Spleen (tissue), 11 donors: ENCODE results near the gene GDE1. TPM values are rescaled to one million over a fixed set of nuclear protein-coding genes. Genes with fewer than 3 reads are reported as not detected.

Source experiments
- DNase-seq: peaks from one replicate; pipeline ENCODE4 v3.0.0-alpha.2; 2020
- H3K27ac ChIP-seq, 8 donors: fragments of 200-600 bp; sonication (generic) in 7 of 8; 1 replicate in 4 of 8; 2 replicates in 4 of 8; pipeline versions ENCODE4 v1.5.0 to v1.8.0; 2016 to 2021; ENCODE audit warnings: inconsistent platforms in 4 of 8, mild to moderate bottlenecking in 4 of 8, moderate library complexity in 1 of 8
- H3K27me3 ChIP-seq, 7 donors: fragments of 200-600 bp; sonication (generic) in 6 of 7; replicated peaks in 1 of 7; 1 replicate in 4 of 7; 2 replicates in 3 of 7; pipeline versions ENCODE4 v1.5.0 to v1.8.0; 2016 to 2021; ENCODE audit warnings: inconsistent platforms in 3 of 7, mild to moderate bottlenecking in 1 of 7
- H3K36me3 ChIP-seq, 6 donors: fragments of 200-600 bp; sonication (generic) in 5 of 6; 1 replicate in 4 of 6; 2 replicates in 2 of 6; pipeline versions ENCODE4 v1.5.0 to v1.8.0; 2016 to 2021; ENCODE audit warnings: inconsistent platforms in 2 of 6
- H3K4me1 ChIP-seq, 6 donors: fragments of 200-600 bp; sonication (generic) in 5 of 6; 1 replicate in 3 of 6; 2 replicates in 3 of 6; pipeline versions ENCODE4 v1.5.0 to v1.8.0; 2016 to 2021; ENCODE audit warnings: inconsistent platforms in 3 of 6
- H3K4me3 ChIP-seq, 8 donors: fragments of 200-600 bp; sonication (generic) in 7 of 8; 1 replicate in 4 of 8; 2 replicates in 4 of 8; pipeline versions ENCODE4 v1.5.0 to v1.8.0; 2016 to 2021; ENCODE audit warnings: inconsistent platforms in 4 of 8, mild to moderate bottlenecking in 4 of 8, moderate library complexity in 2 of 8
- H3K9me3 ChIP-seq, 8 donors: fragments of 200-600 bp; sonication (generic) in 7 of 8; 1 replicate in 4 of 8; 2 replicates in 4 of 8; pipeline versions ENCODE4 v1.5.0 to v1.8.0; 2016 to 2021; ENCODE audit warnings: inconsistent platforms in 4 of 8
- POLR2A ChIP-seq, 3 donors: fragments of 450-650 bp; IDR thresholded peaks; one replicate each; pipeline ENCODE4 v1.5.1; 2017; ENCODE audit warnings: antibody characterized with exemption in 3 of 3, mild to moderate bottlenecking in 1 of 3
- POLR2AphosphoS5 ChIP-seq, 3 donors: sonication (generic); formaldehyde crosslinking; IDR thresholded peaks; one replicate each; pipeline ENCODE4 v1.5.1; 2017; ENCODE audit warnings: antibody characterized with exemption in 3 of 3
- WGBS, 5 donors: extraction: QIAGEN DNeasy Blood & Tissue Kit in 3 of 5; methylation state at CpG; one replicate each; pipeline versions ENCODE4 v1.1.5 to v1.1.7; 2013 to 2018; 5-methylcytosine and 5-hydroxymethylcytosine counted together
- intact Hi-C: fragments of 100-400 bp; cut with DNase I; formaldehyde crosslinking; loops from one replicate; pipeline ENCODE4 v1.15.0; 2023; ENCODE audit warnings: low total_unique reads
- polyA plus RNA-seq, 3 donors: library from polyadenylated mRNA; stranded (reverse); fragments of 200-250 nt; gene quantifications; one replicate each; pipeline ENCODE4 v1.2.1, GENCODE V29; 2013
- total RNA-seq, 7 donors: library from RNA; depleted of rRNA in 3 of 7; stranded (reverse); fragments of >200 nt in 3 of 7; fragmentation: NEBNext Ultra II Directional in 4 of 7; extraction: Animal tissue kit (Norgen Biotek cat#: 25700) in 4 of 7; gene quantifications; one replicate each; pipeline versions ENCODE4 v1.1.0 to v1.2.1, GENCODE V29; 2016 to 2021
- TF ChIP-seq, protein P1 (sequence below), 11 experiments: fragments of 200-600 bp in 7 of 11; fragments of 450-650 bp in 4 of 11; sonication (generic) in 4 of 11; IDR thresholded peaks in 8 of 11; conservative IDR thresholded peaks in 3 of 11; 1 replicate in 7 of 11; 2 replicates in 4 of 11; pipeline versions ENCODE4 v1.4.0 to v1.8.0; 2016 to 2021; ENCODE audit warnings: antibody characterized with exemption in 11 of 11, inconsistent platforms in 4 of 11, mild to moderate bottlenecking in 1 of 11
- donor health status: healthy with polysubstance abuse.
- donor health status: DM: no; HTN: no; CAD: no; lungs with moderate emphysema.
- donor health status: DM: no; HTN: no; CAD: no.
- donor health status: Bipolar disorder and iron deficiency.
- donor health status: healthy.
- donor health status: DM: no; HTN: no; CAD: no.
- donor health status: DM: yes; HTN: yes; CAD: no.

The GDE1 gene
- total and polyA plus RNA-seq, 10 donors, result 13.5 to 40.5 (median 28.4) TPM

DNA sequence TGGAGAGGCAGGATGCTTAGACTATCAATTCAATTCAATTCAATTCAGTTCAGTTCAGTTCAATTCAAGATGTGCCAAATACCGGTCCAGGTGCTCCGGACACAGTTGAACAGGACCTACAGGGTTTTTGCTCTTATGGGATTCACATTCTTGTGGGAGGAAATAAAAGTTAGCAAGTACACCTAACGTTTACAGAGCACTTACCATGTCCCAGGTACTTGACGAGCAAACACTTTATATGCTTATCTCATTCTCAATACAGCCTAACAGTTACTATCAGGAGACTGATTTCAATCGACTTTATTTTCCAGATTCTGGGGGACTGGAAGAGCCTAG lies 467 bp upstream of the GDE1 start:
- Histone ChIP-seq H3K36me3 (peaks cover 0 to 5% (median 0%) of the 10 kb centered on the region in 6 donors), H3K27ac (peak overlapping the region in 7 of 8 donors; percentile 88 to 97 (median 93)), H3K27me3 (no peaks in the 10 kb centered on the region), H3K4me3 (peak overlapping the region in 6 of 8 donors; percentile 79 to 97 (median 90)), H3K4me1 (peaks cover 7 to 82% (median 53%) of the 10 kb centered on the region in 6 donors), H3K9me3 (no peaks in the 10 kb centered on the region)
- DNase-seq, result no peak
- no peak for TF ChIP-seq POLR2A (IDR thresholded peaks at IDR 0.05)
- no peak for TF ChIP-seq POLR2AphosphoS5 (IDR thresholded peaks at IDR 0.05)
- TF ChIP-seq, protein P1, sequence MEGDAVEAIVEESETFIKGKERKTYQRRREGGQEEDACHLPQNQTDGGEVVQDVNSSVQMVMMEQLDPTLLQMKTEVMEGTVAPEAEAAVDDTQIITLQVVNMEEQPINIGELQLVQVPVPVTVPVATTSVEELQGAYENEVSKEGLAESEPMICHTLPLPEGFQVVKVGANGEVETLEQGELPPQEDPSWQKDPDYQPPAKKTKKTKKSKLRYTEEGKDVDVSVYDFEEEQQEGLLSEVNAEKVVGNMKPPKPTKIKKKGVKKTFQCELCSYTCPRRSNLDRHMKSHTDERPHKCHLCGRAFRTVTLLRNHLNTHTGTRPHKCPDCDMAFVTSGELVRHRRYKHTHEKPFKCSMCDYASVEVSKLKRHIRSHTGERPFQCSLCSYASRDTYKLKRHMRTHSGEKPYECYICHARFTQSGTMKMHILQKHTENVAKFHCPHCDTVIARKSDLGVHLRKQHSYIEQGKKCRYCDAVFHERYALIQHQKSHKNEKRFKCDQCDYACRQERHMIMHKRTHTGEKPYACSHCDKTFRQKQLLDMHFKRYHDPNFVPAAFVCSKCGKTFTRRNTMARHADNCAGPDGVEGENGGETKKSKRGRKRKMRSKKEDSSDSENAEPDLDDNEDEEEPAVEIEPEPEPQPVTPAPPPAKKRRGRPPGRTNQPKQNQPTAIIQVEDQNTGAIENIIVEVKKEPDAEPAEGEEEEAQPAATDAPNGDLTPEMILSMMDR (IDR thresholded peaks at IDR 0.05 in 8 of 11, conservative IDR thresholded peaks at IDR 0.05 in 3 of 11), result no peak
- intact Hi-C loops, result no loop called here
- WGBS, 5 donors, result 37 to 59% (median 46%) methylated on average over 5 of the region's 5 CpGs

DNA sequence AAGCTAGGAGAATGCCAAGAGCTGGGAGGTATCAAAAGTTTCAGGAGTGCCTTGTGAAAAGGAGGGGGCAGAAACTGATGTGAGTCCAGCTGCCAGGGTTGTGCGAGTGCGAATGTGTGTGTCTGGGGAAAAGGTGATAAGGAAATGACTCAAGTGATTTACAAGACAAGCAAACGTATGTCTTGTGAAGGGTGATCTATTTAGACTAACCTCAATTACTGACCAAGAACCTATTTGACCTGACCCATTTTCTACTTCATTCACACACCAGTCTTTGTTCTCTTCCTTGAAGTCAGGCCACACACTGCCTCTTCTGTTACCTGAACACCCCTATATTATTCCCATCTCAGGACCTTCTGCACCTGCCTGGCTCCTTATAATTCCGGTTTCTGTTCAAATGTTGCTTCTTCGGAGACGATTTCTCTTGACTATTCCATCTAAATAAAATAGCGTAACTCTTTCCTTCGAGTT lies 1.0 kb downstream of the GDE1 start:
- intact Hi-C loops, result no loop called here
- TF ChIP-seq POLR2AphosphoS5 (IDR thresholded peaks at IDR 0.05), result no peak
- TF ChIP-seq POLR2A (IDR thresholded peaks at IDR 0.05), result no peak
- TF ChIP-seq, protein P1 (IDR thresholded peaks at IDR 0.05 in 8 of 11, conservative IDR thresholded peaks at IDR 0.05 in 3 of 11), result no peak
- Histone ChIP-seq H3K4me3 (peak overlapping the region; percentile 72 to 97 (median 84)), H3K27ac (peak overlapping the region; percentile 81 to 97 (median 92)), H3K27me3 (no peaks in the 10 kb centered on the region), H3K9me3 (no peaks in the 10 kb centered on the region), H3K36me3 (peaks cover 0 to 19% (median 11%) of the 10 kb centered on the region in 6 donors), H3K4me1 (peaks cover 7 to 77% (median 52%) of the 10 kb centered on the region in 6 donors)
- no peak for DNase-seq
- 5 to 10% (median 5%) methylated on average over 8 of the region's 8 CpGs for WGBS, 5 donors

DNA sequence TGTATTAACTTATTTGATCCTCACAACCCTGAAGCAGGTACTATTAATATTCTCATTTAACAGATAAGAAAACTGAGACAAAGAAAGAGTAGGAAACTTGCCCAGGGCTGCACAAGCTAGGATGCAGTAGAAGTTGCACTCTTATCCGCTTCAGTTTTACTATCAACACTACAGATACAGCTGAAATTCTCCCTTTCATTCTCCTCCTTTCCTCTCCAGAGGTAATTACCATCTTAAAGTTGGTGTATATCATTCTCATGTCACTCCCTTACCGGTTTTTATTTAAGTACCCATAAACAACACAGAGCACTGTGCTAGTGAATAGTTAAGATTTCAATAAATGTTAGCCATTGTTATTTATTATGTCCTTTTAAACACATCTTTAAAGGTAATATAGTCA lies 3.5 kb downstream of the GDE1 start:
- TF ChIP-seq, protein P1 (IDR thresholded peaks at IDR 0.05 in 8 of 11, conservative IDR thresholded peaks at IDR 0.05 in 3 of 11), result no peak
- no peak for TF ChIP-seq POLR2AphosphoS5 (IDR thresholded peaks at IDR 0.05)
- no peak for TF ChIP-seq POLR2A (IDR thresholded peaks at IDR 0.05)
- DNase-seq, result no peak
- peaks cover 0 to 41% (median 19%) of the 10 kb centered on the region in 6 donors for H3K36me3 ChIP-seq
- H3K27me3 ChIP-seq, result no peaks in the 10 kb centered on the region
- no peak overlapping the region for H3K27ac ChIP-seq
- intact Hi-C loops, result no loop called here
- no peak overlapping the region for H3K4me3 ChIP-seq
- peaks cover 7 to 69% (median 42%) of the 10 kb centered on the region in 6 donors for H3K4me1 ChIP-seq
- WGBS, 5 donors, result 88 to 94% (median 93%) methylated on average over 2 of the region's 2 CpGs
- H3K9me3 ChIP-seq, result no peaks in the 10 kb centered on the region

DNA sequence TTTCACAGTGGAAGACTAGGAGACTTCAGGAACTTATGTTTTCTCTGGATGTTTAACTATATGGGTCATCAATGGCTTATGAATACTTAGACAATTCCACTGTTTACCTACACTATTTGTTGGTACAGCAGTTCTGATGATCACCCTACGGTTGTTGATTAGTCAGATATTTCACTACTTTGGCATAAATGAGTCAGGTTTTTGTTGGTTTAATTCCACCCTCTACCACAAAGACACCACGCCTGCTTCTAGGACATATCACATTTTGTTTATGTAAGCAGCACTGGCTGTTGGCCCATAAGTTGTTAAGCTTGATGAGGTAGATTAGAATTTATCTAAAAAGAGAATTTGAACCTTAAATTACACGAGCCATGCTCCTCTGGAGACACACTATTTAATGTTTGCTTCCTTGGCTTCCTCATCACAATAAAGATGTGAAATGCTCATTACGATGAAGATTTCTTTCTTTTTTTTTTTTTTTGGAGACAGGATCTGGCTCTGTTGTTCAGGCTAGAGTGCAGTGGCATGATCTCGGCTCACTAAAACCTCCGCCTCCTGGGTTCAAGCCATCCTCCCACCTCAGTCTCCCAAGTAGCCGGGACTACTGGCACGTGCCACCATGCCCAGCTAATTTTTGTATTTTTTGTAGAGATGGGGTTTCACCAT lies 4.3 kb downstream of the GDE1 start:
- 85 to 93% (median 88%) methylated on average over 8 of the region's 8 CpGs for WGBS, 5 donors
- Histone ChIP-seq H3K4me1 (peaks cover 7 to 66% (median 35%) of the 10 kb centered on the region in 6 donors), H3K4me3 (no peak overlapping the region), H3K27me3 (no peaks in the 10 kb centered on the region), H3K27ac (no peak overlapping the region), H3K9me3 (no peaks in the 10 kb centered on the region), H3K36me3 (peaks cover 0 to 41% (median 19%) of the 10 kb centered on the region in 6 donors)
- intact Hi-C loops, result no loop called here
- TF ChIP-seq POLR2AphosphoS5 (IDR thresholded peaks at IDR 0.05), result no peak
- no peak for TF ChIP-seq POLR2A (IDR thresholded peaks at IDR 0.05)
- TF ChIP-seq, protein P1 (IDR thresholded peaks at IDR 0.05 in 8 of 11, conservative IDR thresholded peaks at IDR 0.05 in 3 of 11), result no peak
- DNase-seq, result no peak
